HCEC 1CT (cell line): ENCODE results near the gene SLC22A14.

Experiments
- DNase-seq: peaks from one replicate; pipeline ENCODE4 v3.0.0-alpha.2; 2017

SLC22A14 gene

GRCh38 chr3:38347421-38348200, 65.5 kb downstream of the SLC22A14 start:
- no peak for DNase-seq

DNA sequence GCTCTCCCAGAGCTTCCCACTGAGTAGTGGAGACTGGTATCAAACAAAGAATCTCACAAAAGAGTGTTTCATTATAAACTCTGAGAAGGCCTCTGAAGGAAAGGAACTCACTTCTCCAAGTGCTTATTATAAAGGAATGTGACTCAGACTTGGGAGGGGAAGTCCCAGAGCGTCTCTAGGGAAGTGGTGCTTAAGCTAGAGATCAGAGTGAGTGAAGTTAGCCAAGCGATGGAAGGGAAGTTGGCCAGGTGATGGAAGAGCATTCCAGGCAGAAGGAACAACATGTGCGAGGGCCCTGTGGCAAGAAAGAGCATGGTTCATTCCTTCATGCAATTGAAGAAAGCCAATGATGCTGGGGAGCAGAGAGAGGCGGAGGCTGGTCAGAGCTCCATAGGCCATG, 66.8 kb downstream of the SLC22A14 start:
- peak; percentile 12 for DNase-seq

DNA sequence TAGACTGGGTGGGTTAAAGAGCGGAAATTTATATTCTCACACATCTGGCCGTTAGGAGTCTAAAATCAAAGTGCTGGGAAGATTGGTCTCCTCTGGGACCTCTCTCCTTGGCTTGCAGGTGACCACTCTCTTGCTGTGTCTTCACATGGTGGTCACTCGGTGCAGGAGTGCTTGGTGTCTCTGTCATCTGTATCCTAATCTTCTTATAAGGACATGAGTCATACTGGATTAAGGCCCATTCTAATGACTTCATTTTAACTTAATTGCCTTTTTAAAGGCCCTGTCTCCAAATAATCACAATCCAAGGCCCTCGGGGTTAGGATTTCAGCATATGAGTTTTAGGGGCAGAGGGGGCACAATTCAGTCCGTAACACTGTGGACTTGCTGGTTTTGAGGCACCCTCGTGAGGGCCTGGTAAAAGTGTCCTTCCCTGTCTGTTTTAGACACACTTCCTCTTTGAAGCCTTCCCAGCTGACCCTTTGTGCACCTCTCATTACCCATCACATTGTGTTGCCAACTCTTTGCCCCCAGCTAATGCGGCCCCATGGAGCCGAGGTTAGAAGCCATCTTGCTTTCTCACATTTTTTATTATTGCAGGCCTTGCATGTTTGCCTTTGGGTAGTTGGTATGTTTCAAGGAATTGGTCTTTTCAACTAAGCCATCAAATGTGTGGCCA, 67.7 kb downstream of the SLC22A14 start:
- DNase-seq: peak; percentile 49

GRCh38 chr3:38353151-38353550, 71.1 kb downstream of the SLC22A14 start:
- peak; percentile 37 for DNase-seq

- DNase-seq: peak; percentile 47
Observed at GRCh38 chr3:38354588-38355330, 72.7 kb downstream of the SLC22A14 start.

DNA sequence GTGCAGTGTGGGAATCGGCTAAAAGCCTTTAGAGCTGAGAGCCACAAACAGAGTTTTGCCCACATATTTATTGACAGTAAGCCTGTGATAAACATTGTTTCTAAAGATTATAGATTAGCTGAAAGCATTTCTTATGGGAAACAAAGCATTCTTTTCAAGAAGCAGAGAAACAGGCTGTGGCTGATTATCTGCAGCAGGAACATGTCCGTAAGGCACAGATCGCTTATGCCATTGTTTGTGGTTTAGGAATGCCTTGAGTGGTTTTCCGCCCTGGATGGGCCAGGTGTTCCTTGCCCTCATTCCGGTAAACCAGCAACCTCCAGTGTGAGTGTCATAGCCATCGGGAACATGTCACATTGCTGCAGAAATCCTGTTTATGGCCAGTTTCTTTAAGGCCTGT, 76.9 kb downstream of the SLC22A14 start:
- no peak for DNase-seq

DNA sequence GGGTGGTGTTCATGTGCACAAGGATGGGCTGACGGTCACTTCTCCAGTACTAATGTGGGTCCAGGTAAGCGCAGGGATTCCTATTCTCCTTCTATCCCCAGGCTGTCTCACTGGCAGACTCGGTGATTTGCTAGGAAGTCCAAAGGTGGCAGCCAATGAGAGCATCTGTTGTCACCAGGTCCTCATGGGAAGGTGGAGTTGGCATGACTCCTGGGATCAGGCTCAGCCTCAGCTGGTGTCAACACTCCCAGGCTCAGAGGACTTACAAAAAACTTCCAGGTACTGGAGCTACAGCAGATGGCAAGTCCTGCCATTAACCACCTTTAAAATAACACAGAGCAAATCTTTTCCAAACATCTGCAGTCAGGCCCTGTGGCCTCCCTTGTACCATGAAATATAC, 78.3 kb downstream of the SLC22A14 start:
- no peak for DNase-seq

DNA sequence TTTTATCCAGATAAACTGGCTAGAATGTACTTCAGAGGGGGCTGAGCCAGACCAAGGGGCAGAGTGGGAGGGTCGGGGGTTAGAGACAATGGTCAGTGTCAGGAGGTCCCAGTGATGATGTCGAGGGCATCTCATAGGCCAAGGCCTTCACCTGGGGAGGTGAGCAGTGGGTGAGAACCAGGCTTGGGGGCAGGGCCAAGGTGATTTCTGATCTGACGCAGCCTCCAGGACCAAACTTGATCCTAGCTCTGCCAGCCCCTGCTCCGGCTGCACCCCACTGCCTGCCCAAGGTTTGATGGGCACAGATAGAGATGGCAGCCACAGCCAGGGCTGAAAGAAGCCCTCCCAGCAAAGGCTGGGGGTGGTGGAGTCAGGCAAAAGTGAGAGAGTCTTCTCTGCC, 79.4 kb downstream of the SLC22A14 start:
- no peak for DNase-seq

- DNase-seq: no peak
Observed at GRCh38 chr3:38362825-38363224, 80.7 kb downstream of the SLC22A14 start.

- DNase-seq: no peak
Observed at GRCh38 chr3:38364721-38365400, 82.8 kb downstream of the SLC22A14 start.

GRCh38 chr3:38365469-38366062, 83.5 kb downstream of the SLC22A14 start:
- no peak for DNase-seq

GRCh38 chr3:38366082-38366481, 84.0 kb downstream of the SLC22A14 start:
- DNase-seq: no peak

DNA sequence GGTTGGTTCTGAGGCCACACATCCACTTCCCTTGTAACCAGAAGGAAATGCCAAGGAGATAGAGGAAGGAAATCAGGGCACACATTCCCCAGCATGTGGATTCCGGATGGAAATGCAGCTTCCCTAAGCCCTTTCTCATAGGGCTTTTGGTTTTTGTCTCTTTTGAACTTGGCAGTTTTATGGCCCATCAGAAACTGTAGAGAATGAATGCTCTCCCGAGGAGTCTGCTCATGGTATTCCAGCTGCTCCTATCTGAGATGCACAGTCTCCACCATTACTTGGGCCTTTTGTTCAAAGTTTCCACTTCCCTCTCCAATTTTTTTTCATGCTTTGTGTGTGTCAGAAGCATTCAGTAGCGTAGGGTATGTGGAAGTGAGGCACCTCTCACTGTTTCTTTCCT, 85.7 kb downstream of the SLC22A14 start:
- DNase-seq: no peak
